ENCODE results near the gene SLC22A1.

- TF ChIP-seq POLR2AphosphoS5 (IDR thresholded peaks at IDR 0.05) (no peak), CTCF (IDR thresholded peaks at IDR 0.05) (no peak), POLR2A (IDR thresholded peaks at IDR 0.05) (no peak)
Measured at GRCh38 chr6:160093061-160093460, 28.6 kb upstream of the SLC22A1 start.

Data from breast epithelium (tissue), 3 donors.